Fibroblast of mammary gland (primary cell): Measurements from ENCODE around the gene MTURN.
A peak's percentile ranks its signal among the peaks of the same experiment; 100 is the strongest.

Source experiments
- DNase-seq: peaks from one replicate; pipeline ENCODE4 v3.0.0-alpha.2; 2010; ENCODE audit warnings: low read depth
- H3K4me3 ChIP-seq: 2 replicates; pipeline ENCODE4 v1.5.1; 2011; ENCODE audit warnings: low read depth, mild to moderate bottlenecking, low read length, moderate library complexity; ENCODE audit not compliant: control insufficient read depth
- CTCF ChIP-seq: conservative IDR thresholded peaks from 2 replicates; pipeline ENCODE4 v1.5.1; 2011; ENCODE audit warnings: low read depth, low read length, inconsistent platforms; ENCODE audit not compliant: control insufficient read depth, insufficient read depth

Gene MTURN

GRCh38 chr7:30135301-30136116 lies 723 bp downstream of the MTURN start:
- peak overlapping the region; percentile 86 for H3K4me3 ChIP-seq
- no peak for TF ChIP-seq CTCF
- DNase-seq: peak; percentile 66

- peak overlapping the region; percentile 86 for H3K4me3 ChIP-seq
- no peak for DNase-seq
- TF ChIP-seq CTCF: no peak
These were observed 1.4 kb downstream of the MTURN start for GRCh38 chr7:30136117-30136731.

- TF ChIP-seq CTCF: no peak
- DNase-seq: no peak
- peak overlapping the region; percentile 86 for H3K4me3 ChIP-seq
These were observed 2.1 kb downstream of the MTURN start for GRCh38 chr7:30136743-30137485.

- no peak for DNase-seq
- no peak for TF ChIP-seq CTCF
- no peak overlapping the region for H3K4me3 ChIP-seq
These were observed 5.1 kb downstream of the MTURN start for GRCh38 chr7:30139836-30140384.

GRCh38 chr7:30140456-30140855 lies 5.7 kb downstream of the MTURN start:
- no peak for DNase-seq
- no peak for TF ChIP-seq CTCF
- no peak overlapping the region for H3K4me3 ChIP-seq

- DNase-seq: peak; percentile 74
- no peak for TF ChIP-seq CTCF
- peak overlapping the region; percentile 6 for H3K4me3 ChIP-seq
These were observed 7.9 kb downstream of the MTURN start for GRCh38 chr7:30142710-30143109.
